Peyer's patch (tissue), 4 donors: ENCODE measurements around the gene RPL27A. TPM values are rescaled to one million over a fixed set of nuclear protein-coding genes. Genes with fewer than 3 reads are reported as not detected.

Experiments used
- DNase-seq, 3 donors: peaks; one replicate each; pipeline ENCODE4 v3.0.0-alpha.2; 2017 to 2019
- H3K27ac ChIP-seq, 4 donors: fragments of 200-600 bp; sonication (generic); one replicate each; pipeline ENCODE4 v1.5.1; 2016 to 2019
- H3K27me3 ChIP-seq, 2 donors: fragments of 200-600 bp; sonication (generic); one replicate each; pipeline ENCODE4 v1.5.1; 2019
- H3K36me3 ChIP-seq, 3 donors: fragments of 200-600 bp; sonication (generic); one replicate each; pipeline ENCODE4 v1.5.1; 2016 to 2019
- H3K4me1 ChIP-seq, 4 donors: fragments of 200-600 bp; sonication (generic); one replicate each; pipeline ENCODE4 v1.5.1; 2016 to 2019
- H3K4me3 ChIP-seq, 4 donors: fragments of 200-600 bp; sonication (generic); 1 replicate in 3 of 4; 2 replicates in 1 of 4; pipeline ENCODE4 v1.5.1; 2016 to 2019; ENCODE audit warnings: mild to moderate bottlenecking in 1 of 4
- H3K9me3 ChIP-seq, 4 donors: fragments of 200-600 bp; sonication (generic); one replicate each; pipeline ENCODE4 v1.5.1; 2016 to 2019; ENCODE audit warnings: mild to moderate bottlenecking in 1 of 4
- POLR2A ChIP-seq, 2 donors: fragments of 450-650 bp; IDR thresholded peaks; one replicate each; pipeline ENCODE4 v1.5.1; 2017; ENCODE audit warnings: antibody characterized with exemption in 2 of 2, mild to moderate bottlenecking in 2 of 2, moderate library complexity in 2 of 2
- total RNA-seq, 4 donors: library from RNA; depleted of rRNA; stranded (reverse); fragments of >200 nt; gene quantifications; one replicate each; pipeline ENCODE4 v1.1.0, GENCODE V29; 2016
- TF ChIP-seq, protein P1 (sequence below), 6 experiments: fragments of 450-650 bp in 4 of 6; fragments of 200-600 bp in 2 of 6; sonication (generic) in 1 of 6; IDR thresholded peaks; one replicate each; pipeline ENCODE4 v1.5.1; 2017 to 2019; ENCODE audit warnings: antibody characterized with exemption in 6 of 6, mild to moderate bottlenecking in 3 of 6, moderate library complexity in 1 of 6

RPL27A gene
- total RNA-seq, 4 donors from 2014 or later = 476 to 923 (median 619) TPM

DNA sequence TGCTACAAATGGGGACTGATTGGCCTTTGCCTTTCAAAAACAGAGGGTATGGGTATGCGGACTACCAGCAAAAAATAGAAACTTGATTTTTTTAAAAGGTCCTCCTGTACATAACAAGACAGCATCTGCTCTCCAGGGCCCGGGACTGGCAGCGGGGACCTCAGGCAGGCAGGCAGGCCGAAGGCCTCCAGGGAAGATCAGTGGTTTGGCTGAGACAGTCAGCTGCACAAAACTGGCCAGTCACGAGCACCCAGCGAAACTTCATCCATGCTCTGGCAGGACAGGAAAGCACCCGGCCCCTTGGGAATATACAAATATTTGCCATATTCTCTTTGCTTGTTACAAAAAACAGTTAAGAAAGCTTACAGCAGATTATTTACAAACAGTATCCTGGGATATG lies 11.0 kb downstream of the RPL27A start:
- Histone ChIP-seq H3K4me3 (no peak overlapping the region), H3K4me1 (peaks cover 0 to 7% (median 0%) of the 10 kb centered on the region in 4 donors), H3K9me3 (no peaks in the 10 kb centered on the region), H3K27me3 (no peaks in the 10 kb centered on the region), H3K27ac (peak overlapping the region in 2 of 4 donors; percentile 40 to 59), H3K36me3 (peaks cover 0 to 75% (median 0%) of the 10 kb centered on the region in 3 donors)
- DNase-seq = peak in 2 of 3 donors; percentile 31 to 37
- TF ChIP-seq, protein P1, sequence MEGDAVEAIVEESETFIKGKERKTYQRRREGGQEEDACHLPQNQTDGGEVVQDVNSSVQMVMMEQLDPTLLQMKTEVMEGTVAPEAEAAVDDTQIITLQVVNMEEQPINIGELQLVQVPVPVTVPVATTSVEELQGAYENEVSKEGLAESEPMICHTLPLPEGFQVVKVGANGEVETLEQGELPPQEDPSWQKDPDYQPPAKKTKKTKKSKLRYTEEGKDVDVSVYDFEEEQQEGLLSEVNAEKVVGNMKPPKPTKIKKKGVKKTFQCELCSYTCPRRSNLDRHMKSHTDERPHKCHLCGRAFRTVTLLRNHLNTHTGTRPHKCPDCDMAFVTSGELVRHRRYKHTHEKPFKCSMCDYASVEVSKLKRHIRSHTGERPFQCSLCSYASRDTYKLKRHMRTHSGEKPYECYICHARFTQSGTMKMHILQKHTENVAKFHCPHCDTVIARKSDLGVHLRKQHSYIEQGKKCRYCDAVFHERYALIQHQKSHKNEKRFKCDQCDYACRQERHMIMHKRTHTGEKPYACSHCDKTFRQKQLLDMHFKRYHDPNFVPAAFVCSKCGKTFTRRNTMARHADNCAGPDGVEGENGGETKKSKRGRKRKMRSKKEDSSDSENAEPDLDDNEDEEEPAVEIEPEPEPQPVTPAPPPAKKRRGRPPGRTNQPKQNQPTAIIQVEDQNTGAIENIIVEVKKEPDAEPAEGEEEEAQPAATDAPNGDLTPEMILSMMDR (IDR thresholded peaks at IDR 0.05) = no peak
- TF ChIP-seq POLR2A (IDR thresholded peaks at IDR 0.05) = no peak

DNA sequence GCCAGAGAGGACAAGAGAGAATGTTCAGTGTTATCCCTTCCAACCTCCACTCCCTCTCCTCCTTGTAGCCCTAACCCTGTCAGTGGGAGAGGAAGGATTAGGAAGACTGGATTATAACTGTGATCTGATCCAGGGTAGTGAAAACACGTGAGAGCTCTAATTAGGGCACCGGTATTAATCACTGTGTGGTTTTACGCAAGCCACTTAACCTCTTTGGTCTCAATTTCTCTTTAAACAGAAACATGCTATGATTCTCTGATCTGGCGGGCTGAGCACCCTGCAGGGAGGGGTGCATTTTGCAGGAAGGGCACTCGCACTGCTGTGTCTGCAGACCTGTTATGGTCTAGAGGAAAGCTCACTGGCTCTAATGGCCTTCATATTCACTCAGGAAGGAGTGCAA lies 11.5 kb downstream of the RPL27A start:
- DNase-seq = no peak
- peaks cover 0 to 7% (median 0%) of the 10 kb centered on the region in 4 donors for H3K4me1 ChIP-seq
- peaks cover 0 to 80% (median 0%) of the 10 kb centered on the region in 3 donors for H3K36me3 ChIP-seq
- no peaks in the 10 kb centered on the region for H3K9me3 ChIP-seq
- peak overlapping the region in 2 of 4 donors; percentile 40 to 59 for H3K27ac ChIP-seq
- no peak overlapping the region for H3K4me3 ChIP-seq
- TF ChIP-seq, protein P1 (IDR thresholded peaks at IDR 0.05) = no peak
- TF ChIP-seq POLR2A (IDR thresholded peaks at IDR 0.05) = no peak
- no peaks in the 10 kb centered on the region for H3K27me3 ChIP-seq

DNA sequence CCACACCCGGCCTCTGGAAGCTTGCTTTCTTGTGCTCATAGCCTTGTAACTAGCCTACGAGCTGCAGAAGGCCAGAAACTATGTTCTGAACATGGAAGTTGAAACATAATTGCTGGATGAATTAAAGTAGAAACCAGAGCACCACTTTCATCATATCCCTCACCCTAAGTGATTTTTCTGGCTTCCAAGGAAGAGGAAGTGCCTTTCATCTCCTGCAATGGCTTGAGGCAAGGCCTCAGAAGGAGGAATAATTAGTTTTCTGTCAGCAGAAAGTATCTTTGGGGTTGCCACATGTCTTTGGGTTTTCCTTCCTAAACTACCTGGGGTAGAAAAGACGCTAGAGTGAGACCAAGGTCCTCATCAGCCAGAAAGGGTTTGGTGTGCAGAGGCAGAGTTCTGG lies 14.5 kb downstream of the RPL27A start:
- H3K36me3 ChIP-seq = peaks cover 0 to 89% (median 0%) of the 10 kb centered on the region in 3 donors
- H3K4me1 ChIP-seq = peaks cover 0 to 17% (median 0%) of the 10 kb centered on the region in 4 donors
- no peak overlapping the region for H3K4me3 ChIP-seq
- TF ChIP-seq, protein P1 (IDR thresholded peaks at IDR 0.05) = no peak
- no peak for TF ChIP-seq POLR2A (IDR thresholded peaks at IDR 0.05)
- H3K27ac ChIP-seq = no peak overlapping the region
- DNase-seq = peak in 2 of 3 donors; percentile 2 to 30
- H3K27me3 ChIP-seq = no peaks in the 10 kb centered on the region
- no peaks in the 10 kb centered on the region for H3K9me3 ChIP-seq

DNA sequence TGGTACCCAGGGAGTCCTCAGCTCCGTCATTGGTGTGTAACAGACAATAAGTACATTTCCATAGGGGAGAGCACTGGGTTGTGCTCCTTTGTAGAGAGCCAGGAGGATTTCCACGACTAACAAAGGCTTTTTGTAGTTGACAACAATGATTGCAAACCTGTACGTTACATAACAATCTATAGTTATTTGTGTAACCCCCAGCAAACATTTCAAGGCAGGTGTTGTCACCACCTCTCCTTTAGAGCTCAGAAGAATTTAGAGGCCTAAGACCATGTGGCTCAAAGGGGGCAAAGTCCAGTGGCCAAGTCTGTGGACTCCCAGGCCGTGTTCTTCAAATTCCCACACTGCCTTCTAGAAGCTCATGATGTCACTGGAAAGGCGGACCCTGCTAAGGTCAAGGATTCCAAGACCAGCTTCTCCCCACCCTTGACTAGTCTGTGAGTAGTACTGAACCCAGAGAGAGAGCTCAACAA lies 15.8 kb downstream of the RPL27A start:
- no peaks in the 10 kb centered on the region for H3K27me3 ChIP-seq
- no peak overlapping the region for H3K4me3 ChIP-seq
- peak in 1 of 3 donors; percentile 4 for DNase-seq
- H3K36me3 ChIP-seq = peaks cover 0 to 89% (median 0%) of the 10 kb centered on the region in 3 donors
- peak overlapping the region in 2 of 4 donors; percentile 25 to 42 for H3K27ac ChIP-seq
- H3K4me1 ChIP-seq = peaks cover 0 to 17% (median 0%) of the 10 kb centered on the region in 4 donors
- H3K9me3 ChIP-seq = no peaks in the 10 kb centered on the region
- TF ChIP-seq, protein P1 (IDR thresholded peaks at IDR 0.05) = no peak
- TF ChIP-seq POLR2A (IDR thresholded peaks at IDR 0.05) = no peak

DNA sequence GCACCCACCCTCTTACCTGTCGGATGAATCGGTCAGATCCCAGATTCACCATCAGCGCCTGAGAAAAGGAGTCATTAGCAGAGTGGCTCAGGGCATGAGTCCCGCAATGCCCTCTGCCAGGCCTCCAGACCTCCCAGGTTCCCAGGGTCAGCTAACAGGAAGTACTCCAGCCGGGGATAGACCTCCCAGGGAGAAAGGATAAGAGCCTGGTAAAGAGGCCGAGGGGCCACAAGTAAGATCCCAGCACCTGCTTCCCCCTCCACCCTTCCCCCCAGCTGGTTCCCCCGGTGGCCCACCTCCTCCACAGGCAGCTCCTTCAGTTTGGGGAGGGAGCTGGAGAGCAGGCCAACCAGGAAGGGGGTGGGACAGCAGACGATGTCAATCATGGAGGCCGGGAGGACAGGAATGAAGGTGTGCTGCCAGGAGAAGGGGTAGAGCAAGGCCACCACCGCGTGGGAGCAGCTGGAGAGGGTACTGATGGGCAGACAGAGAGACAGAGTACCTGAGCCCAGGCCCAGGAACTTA lies 16.4 kb downstream of the RPL27A start:
- Histone ChIP-seq H3K27me3 (no peaks in the 10 kb centered on the region), H3K27ac (peak overlapping the region in 2 of 4 donors; percentile 25 to 42), H3K4me3 (no peak overlapping the region), H3K4me1 (peaks cover 0 to 17% (median 0%) of the 10 kb centered on the region in 4 donors), H3K9me3 (no peaks in the 10 kb centered on the region), H3K36me3 (peaks cover 0 to 87% (median 0%) of the 10 kb centered on the region in 3 donors)
- TF ChIP-seq POLR2A (IDR thresholded peaks at IDR 0.05) = no peak
- TF ChIP-seq, protein P1 (IDR thresholded peaks at IDR 0.05) = no peak
- DNase-seq = peak in 1 of 3 donors; percentile 34
